Activated naive CD8-positive, alpha-beta T cell (primary cell): ENCODE results near the gene DCLRE1B.

Experiments used
- H3K27ac Mint-ChIP-seq: one replicate; pipeline ENCODE4 v1.8.0; 2021; ENCODE audit warnings: mixed read lengths
- H3K27me3 Mint-ChIP-seq: one replicate; pipeline ENCODE4 v1.8.0; 2021; ENCODE audit warnings: mixed read lengths
- H3K36me3 Mint-ChIP-seq: one replicate; pipeline ENCODE4 v1.8.0; 2021; ENCODE audit warnings: mixed read lengths
- H3K4me1 Mint-ChIP-seq: one replicate; pipeline ENCODE4 v1.8.0; 2021; ENCODE audit warnings: low read depth, mixed read lengths
- H3K4me3 Mint-ChIP-seq: one replicate; pipeline ENCODE4 v1.8.0; 2021; ENCODE audit warnings: mild to moderate bottlenecking, mixed read lengths
- H3K9me3 Mint-ChIP-seq: one replicate; pipeline ENCODE4 v1.8.0; 2021; ENCODE audit warnings: low read depth, mixed read lengths

The DCLRE1B gene

GRCh38 chr1:113928941-113929749 lies 24.0 kb downstream of the DCLRE1B start, which contains the start of gene HIPK1:
HIPK1 (plus strand) TSS chr1:113929324.
- H3K9me3 Mint-ChIP-seq = no peaks in the 10 kb centered on the region
- peaks cover 53% of the 10 kb centered on the region for H3K4me1 Mint-ChIP-seq
- no peaks in the 10 kb centered on the region for H3K27me3 Mint-ChIP-seq
- no peaks in the 10 kb centered on the region for H3K36me3 Mint-ChIP-seq
- H3K4me3 Mint-ChIP-seq = peak within 1 kb of the TSS; percentile 97
- H3K27ac Mint-ChIP-seq = peak within 1 kb of the TSS; percentile 99

DNA sequence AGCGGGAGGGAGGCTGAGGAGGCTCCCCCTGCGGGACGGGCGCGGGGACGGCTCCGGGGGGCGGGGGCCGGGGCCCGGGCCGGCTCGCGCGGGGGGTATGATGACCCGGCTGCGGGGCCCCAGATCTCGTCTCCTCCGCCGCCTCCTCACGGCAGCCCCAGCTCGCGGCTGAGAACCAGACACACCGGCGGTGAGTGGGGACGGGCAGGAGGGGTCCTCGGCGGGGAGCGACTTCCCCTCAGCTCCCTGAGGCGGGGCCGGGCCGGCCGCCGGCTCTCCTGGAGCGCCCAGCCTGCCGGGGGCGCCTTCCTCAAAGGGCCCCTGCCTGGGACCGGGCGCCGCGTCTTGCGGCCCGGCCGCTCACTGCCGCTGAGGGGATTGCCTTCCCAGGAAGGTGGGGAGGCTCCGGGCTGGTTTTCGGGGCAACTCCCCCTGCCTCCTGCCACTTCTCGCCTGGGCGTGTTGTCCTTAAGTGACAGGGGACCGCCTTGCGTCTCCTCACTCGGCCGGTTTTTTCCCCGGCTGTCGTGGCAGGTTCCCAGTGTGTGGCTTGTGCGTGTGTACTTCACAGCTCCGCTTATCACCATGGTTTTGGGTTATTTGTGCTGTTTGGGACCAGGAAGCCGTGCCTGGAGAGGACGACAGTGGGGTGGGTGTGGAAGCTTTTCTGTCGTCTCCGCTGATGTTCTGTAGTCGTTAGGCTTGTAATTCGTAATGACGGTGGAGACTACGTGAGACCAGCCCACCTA lies 24.8 kb downstream of the DCLRE1B start:
- Mint-ChIP-seq H3K4me3 (peak overlapping the region; percentile 95), H3K27ac (peak overlapping the region; percentile 93), H3K9me3 (no peaks in the 10 kb centered on the region), H3K36me3 (no peaks in the 10 kb centered on the region), H3K27me3 (no peaks in the 10 kb centered on the region), H3K4me1 (peaks cover 57% of the 10 kb centered on the region)

- peak overlapping the region; percentile 93 for H3K27ac Mint-ChIP-seq
- H3K36me3 Mint-ChIP-seq = no peaks in the 10 kb centered on the region
- H3K27me3 Mint-ChIP-seq = no peaks in the 10 kb centered on the region
- peak overlapping the region; percentile 95 for H3K4me3 Mint-ChIP-seq
- H3K9me3 Mint-ChIP-seq = no peaks in the 10 kb centered on the region
- peaks cover 64% of the 10 kb centered on the region for H3K4me1 Mint-ChIP-seq
Observed at GRCh38 chr1:113930499-113931161, 25.5 kb downstream of the DCLRE1B start.

DNA sequence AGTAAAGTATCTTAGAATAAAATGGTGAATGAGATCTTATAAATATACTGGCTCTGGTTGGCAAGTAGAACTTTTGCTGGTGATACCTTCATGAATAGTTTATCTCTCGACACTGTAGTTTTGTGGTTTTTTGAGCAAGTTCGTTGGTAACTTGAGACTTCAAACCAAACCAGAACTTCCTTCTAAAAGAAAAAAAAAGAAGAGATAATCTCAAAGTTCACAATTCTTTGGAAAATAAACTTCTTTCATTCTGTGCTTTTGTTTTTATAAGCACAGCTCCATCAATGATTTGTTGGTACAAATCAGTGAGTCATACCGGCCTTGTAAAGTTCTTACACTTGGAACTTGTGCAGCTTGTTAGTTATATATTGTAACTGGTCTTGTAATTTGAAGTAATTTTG lies 26.3 kb downstream of the DCLRE1B start:
- H3K27ac Mint-ChIP-seq = peak overlapping the region; percentile 93
- H3K27me3 Mint-ChIP-seq = no peaks in the 10 kb centered on the region

GRCh38 chr1:113934006-113934405 lies 28.9 kb downstream of the DCLRE1B start:
- H3K4me3 Mint-ChIP-seq = peak overlapping the region; percentile 95
- H3K4me1 Mint-ChIP-seq = peaks cover 83% of the 10 kb centered on the region
- H3K27ac Mint-ChIP-seq = peak overlapping the region; percentile 93
- no peaks in the 10 kb centered on the region for H3K36me3 Mint-ChIP-seq
- no peaks in the 10 kb centered on the region for H3K9me3 Mint-ChIP-seq
- H3K27me3 Mint-ChIP-seq = no peaks in the 10 kb centered on the region

More for the DNA sequence above, 26.3 kb downstream of the DCLRE1B start:
- Mint-ChIP-seq H3K4me1 (peaks cover 73% of the 10 kb centered on the region), H3K9me3 (no peaks in the 10 kb centered on the region), H3K36me3 (no peaks in the 10 kb centered on the region), H3K4me3 (peak overlapping the region; percentile 95)

DNA sequence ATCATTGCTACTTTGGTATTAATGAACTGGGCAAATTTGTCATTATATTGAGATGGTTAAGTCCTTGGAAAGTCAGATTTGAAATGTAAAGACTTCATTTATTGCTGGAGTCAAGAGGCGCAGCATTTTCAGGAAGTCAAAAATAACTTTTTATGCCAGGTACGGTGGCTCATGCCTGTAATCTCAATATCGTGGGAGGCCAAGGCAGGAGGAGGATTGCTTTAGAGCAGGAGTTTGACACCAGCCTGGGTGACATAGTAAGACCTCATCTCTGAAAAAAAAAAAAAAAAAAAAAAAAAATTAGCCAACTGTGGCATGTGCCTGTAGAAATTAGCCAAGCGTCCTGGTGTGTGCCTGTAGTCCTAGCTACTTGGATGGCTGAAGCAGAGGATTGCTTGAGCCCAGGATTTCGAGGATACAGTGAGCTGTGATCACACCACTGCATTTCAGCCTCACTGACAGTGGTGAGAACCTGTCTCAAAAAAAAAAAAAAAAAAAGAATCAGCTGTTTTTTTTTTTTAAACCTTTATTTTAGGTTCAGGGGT lies 29.5 kb downstream of the DCLRE1B start:
- Mint-ChIP-seq H3K4me3 (peak overlapping the region; percentile 95), H3K9me3 (no peaks in the 10 kb centered on the region), H3K27me3 (no peaks in the 10 kb centered on the region), H3K4me1 (peaks cover 88% of the 10 kb centered on the region), H3K36me3 (no peaks in the 10 kb centered on the region), H3K27ac (peak overlapping the region; percentile 93)

DNA sequence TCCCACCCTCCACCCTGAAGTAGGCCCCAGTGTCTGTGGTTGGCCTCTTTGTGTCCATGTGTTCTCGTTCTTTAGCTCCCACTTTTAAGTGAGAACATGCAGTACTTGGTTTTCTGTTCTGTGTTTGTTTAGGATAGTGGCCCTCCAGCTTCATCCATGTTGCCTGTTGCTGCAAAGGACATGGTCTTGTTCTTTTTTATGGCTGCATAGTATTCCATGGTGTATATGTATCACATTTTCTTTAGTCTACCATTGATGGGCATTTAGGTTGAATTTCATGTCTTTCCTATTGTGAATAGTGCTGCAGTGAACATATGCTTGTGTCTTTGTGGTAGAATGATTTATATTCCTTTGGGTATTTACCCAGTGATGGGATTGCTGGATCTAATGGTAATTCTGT lies 30.1 kb downstream of the DCLRE1B start:
- peak overlapping the region; percentile 42 for H3K4me3 Mint-ChIP-seq

GRCh38 chr1:113935970-113936369 lies 30.8 kb downstream of the DCLRE1B start:
- H3K27me3 Mint-ChIP-seq = no peaks in the 10 kb centered on the region
- peak overlapping the region; percentile 27 for H3K4me3 Mint-ChIP-seq
- peak overlapping the region; percentile 68 for H3K27ac Mint-ChIP-seq
- peaks cover 9% of the 10 kb centered on the region for H3K36me3 Mint-ChIP-seq
- no peaks in the 10 kb centered on the region for H3K9me3 Mint-ChIP-seq
- peaks cover 94% of the 10 kb centered on the region for H3K4me1 Mint-ChIP-seq

More for the DNA sequence above, 30.1 kb downstream of the DCLRE1B start:
- H3K27me3 Mint-ChIP-seq = no peaks in the 10 kb centered on the region
- peaks cover 1% of the 10 kb centered on the region for H3K36me3 Mint-ChIP-seq
- peak overlapping the region; percentile 68 for H3K27ac Mint-ChIP-seq
- H3K4me1 Mint-ChIP-seq = peaks cover 93% of the 10 kb centered on the region
- H3K9me3 Mint-ChIP-seq = no peaks in the 10 kb centered on the region

- peaks cover 92% of the 10 kb centered on the region for H3K4me1 Mint-ChIP-seq
- no peaks in the 10 kb centered on the region for H3K27me3 Mint-ChIP-seq
- H3K4me3 Mint-ChIP-seq = peak overlapping the region; percentile 58
- H3K27ac Mint-ChIP-seq = peak overlapping the region; percentile 96
- no peaks in the 10 kb centered on the region for H3K9me3 Mint-ChIP-seq
- H3K36me3 Mint-ChIP-seq = peaks cover 14% of the 10 kb centered on the region
Observed at GRCh38 chr1:113937146-113937545, 32.0 kb downstream of the DCLRE1B start.

DNA sequence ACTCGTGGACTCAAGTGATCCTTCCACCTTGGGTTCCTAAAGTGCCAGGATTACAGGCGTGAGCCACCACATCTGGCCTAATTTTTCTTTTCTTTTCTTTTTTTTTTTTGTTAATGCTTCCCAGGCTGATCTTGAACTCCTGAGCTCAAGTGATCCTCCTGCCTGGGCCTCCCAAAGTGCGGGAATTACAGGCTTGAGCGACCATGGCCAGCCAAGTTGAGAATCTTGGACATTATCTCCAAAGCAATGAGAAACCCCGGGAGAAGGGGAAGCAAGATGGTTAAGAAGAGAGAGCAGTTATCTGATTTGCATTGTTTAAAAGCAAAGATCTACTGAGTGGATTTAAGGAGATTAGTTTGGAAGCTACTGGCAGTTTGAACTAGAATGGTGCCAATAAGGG lies 33.1 kb downstream of the DCLRE1B start:
- H3K27ac Mint-ChIP-seq = peak overlapping the region; percentile 96
- peaks cover 15% of the 10 kb centered on the region for H3K36me3 Mint-ChIP-seq
- H3K4me3 Mint-ChIP-seq = peak overlapping the region; percentile 58
- peaks cover 88% of the 10 kb centered on the region for H3K4me1 Mint-ChIP-seq
- no peaks in the 10 kb centered on the region for H3K27me3 Mint-ChIP-seq
- H3K9me3 Mint-ChIP-seq = no peaks in the 10 kb centered on the region

DNA sequence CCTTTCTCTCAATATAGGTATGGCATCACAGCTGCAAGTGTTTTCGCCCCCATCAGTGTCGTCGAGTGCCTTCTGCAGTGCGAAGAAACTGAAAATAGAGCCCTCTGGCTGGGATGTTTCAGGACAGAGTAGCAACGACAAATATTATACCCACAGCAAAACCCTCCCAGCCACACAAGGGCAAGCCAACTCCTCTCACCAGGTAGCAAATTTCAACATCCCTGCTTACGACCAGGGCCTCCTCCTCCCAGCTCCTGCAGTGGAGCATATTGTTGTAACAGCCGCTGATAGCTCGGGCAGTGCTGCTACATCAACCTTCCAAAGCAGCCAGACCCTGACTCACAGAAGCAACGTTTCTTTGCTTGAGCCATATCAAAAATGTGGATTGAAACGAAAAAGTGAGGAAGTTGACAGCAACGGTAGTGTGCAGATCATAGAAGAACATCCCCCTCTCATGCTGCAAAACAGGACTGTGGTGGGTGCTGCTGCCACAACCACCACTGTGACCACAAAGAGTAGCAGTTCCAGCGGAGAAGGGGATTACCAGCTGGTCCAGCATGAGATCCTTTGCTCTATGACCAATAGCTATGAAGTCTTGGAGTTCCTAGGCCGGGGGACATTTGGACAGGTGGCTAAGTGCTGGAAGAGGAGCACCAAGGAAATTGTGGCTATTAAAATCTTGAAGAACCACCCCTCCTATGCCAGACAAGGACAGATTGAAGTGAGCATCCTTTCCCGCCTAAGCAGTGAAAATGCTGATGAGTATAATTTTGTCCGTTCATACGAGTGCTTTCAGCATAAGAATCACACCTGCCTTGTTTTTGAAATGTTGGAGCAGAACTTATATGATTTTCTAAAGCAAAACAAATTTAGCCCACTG lies 35.5 kb downstream of the DCLRE1B start:
- H3K4me1 Mint-ChIP-seq = peaks cover 84% of the 10 kb centered on the region
- H3K9me3 Mint-ChIP-seq = no peaks in the 10 kb centered on the region
- peak overlapping the region; percentile 84 for H3K4me3 Mint-ChIP-seq
- H3K36me3 Mint-ChIP-seq = peaks cover 23% of the 10 kb centered on the region
- H3K27me3 Mint-ChIP-seq = no peaks in the 10 kb centered on the region
- peak overlapping the region; percentile 96 for H3K27ac Mint-ChIP-seq

GRCh38 chr1:113941245-113941559 lies 36.1 kb downstream of the DCLRE1B start:
- H3K27ac Mint-ChIP-seq = peak overlapping the region; percentile 96
- no peaks in the 10 kb centered on the region for H3K27me3 Mint-ChIP-seq
- H3K9me3 Mint-ChIP-seq = no peaks in the 10 kb centered on the region
- H3K36me3 Mint-ChIP-seq = peaks cover 23% of the 10 kb centered on the region
- peak overlapping the region; percentile 84 for H3K4me3 Mint-ChIP-seq
- peaks cover 84% of the 10 kb centered on the region for H3K4me1 Mint-ChIP-seq

- Mint-ChIP-seq H3K27me3 (no peaks in the 10 kb centered on the region), H3K36me3 (peaks cover 23% of the 10 kb centered on the region), H3K27ac (no peak overlapping the region), H3K4me3 (peak overlapping the region; percentile 23), H3K4me1 (peaks cover 84% of the 10 kb centered on the region), H3K9me3 (no peaks in the 10 kb centered on the region)
Observed at GRCh38 chr1:113942527-113942926, 37.4 kb downstream of the DCLRE1B start.
